Heart left ventricle (tissue), 13 donors: ENCODE data around the gene NHERF1.

ENCODE experiments used
- POLR2A ChIP-seq, 2 donors: fragments of 450-650 bp; IDR thresholded peaks; one replicate each; pipeline ENCODE4 v1.6.1; 2017; ENCODE audit warnings: antibody characterized with exemption in 2 of 2, mild to moderate bottlenecking in 2 of 2, moderate library complexity in 2 of 2
- TF ChIP-seq, protein P1 (sequence below), 12 donors: fragments of 200-600 bp; sonication (generic) in 4 of 12; IDR thresholded peaks; one replicate each; pipeline versions ENCODE4 v1.5.0 to v1.8.0; 2018 to 2022; ENCODE audit warnings: antibody characterized with exemption in 12 of 12, mild to moderate bottlenecking in 5 of 12
- donor health status: ischemic (EF 13 %, LVEDD 7.1; RV severe dilation, severe dysfunction).
- donor health status: DM: no; HTN: yes; CAD: no.
- donor health status: DM: no; HTN: no; CAD: no.
- donor health status: ischemic (EF 25% LVEDD 6.9; RV normal size, moderate dysfunction).
- donor health status: ischemic (EF 25% LVEDD 5.7; RV mildly dilated, moderate dysfunction).
- donor health status: ischemic (EF 35%, LVEDD 5.7; RV mildly dilated, moderate dysfunction).
- donor health status: nonischemic (EF 11% LVEDD 7.7; RV severe dilation, severe dysfunction).
- donor health status: DM: yes; HTN: yes; CAD: no.
- donor health status: PGD.
- donor health status: ischemic (EF 29% LVEDD 5.4; RV normal size, mild dysfunction).
- donor health status: nonischemic (EF 23%, LVEDD 6.1; RV moderate dilation, normal function).

GRCh38 chr17:74807925-74808324 is 59.5 kb downstream of the NHERF1 start:
- TF ChIP-seq, protein P1, sequence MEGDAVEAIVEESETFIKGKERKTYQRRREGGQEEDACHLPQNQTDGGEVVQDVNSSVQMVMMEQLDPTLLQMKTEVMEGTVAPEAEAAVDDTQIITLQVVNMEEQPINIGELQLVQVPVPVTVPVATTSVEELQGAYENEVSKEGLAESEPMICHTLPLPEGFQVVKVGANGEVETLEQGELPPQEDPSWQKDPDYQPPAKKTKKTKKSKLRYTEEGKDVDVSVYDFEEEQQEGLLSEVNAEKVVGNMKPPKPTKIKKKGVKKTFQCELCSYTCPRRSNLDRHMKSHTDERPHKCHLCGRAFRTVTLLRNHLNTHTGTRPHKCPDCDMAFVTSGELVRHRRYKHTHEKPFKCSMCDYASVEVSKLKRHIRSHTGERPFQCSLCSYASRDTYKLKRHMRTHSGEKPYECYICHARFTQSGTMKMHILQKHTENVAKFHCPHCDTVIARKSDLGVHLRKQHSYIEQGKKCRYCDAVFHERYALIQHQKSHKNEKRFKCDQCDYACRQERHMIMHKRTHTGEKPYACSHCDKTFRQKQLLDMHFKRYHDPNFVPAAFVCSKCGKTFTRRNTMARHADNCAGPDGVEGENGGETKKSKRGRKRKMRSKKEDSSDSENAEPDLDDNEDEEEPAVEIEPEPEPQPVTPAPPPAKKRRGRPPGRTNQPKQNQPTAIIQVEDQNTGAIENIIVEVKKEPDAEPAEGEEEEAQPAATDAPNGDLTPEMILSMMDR (IDR thresholded peaks at IDR 0.05) = no peak
- TF ChIP-seq POLR2A (IDR thresholded peaks at IDR 0.05) = no peak
